Ovary (tissue), 3 donors: ENCODE data around the gene ACVR1C.

Experiments
- CTCF ChIP-seq, 3 donors: fragments of 450-650 bp in 2 of 3; fragments of 200-600 bp in 1 of 3; IDR thresholded peaks; one replicate each; pipeline versions ENCODE4 v1.5.1 to v1.8.0; 2016 to 2022; ENCODE audit warnings: antibody characterized with exemption in 3 of 3, mild to moderate bottlenecking in 1 of 3
- POLR2A ChIP-seq: fragments of 450-650 bp; IDR thresholded peaks from one replicate; pipeline ENCODE4 v1.6.1; 2017; ENCODE audit warnings: antibody characterized with exemption, mild to moderate bottlenecking, moderate library complexity
- donor health status: DM: no; HTN: no; CAD: no.

GRCh38 chr2:157526070-157526469, 102.6 kb downstream of the ACVR1C start:
- TF ChIP-seq CTCF (IDR thresholded peaks at IDR 0.05) = no peak
- no peak for TF ChIP-seq POLR2A
